Cardiac fibroblast (primary cell): Measurements from ENCODE around the gene ZNF771.

Source experiments
- DNase-seq, 2 donors: peaks; one replicate each; pipeline versions ENCODE4 v3.0.0 to v3.0.0-alpha.2; 2010; ENCODE audit warnings: low read depth in 2 of 2
- H3K4me3 ChIP-seq, 2 donors: replicated peaks in 1 of 2; 1 replicate in 1 of 2; 2 replicates in 1 of 2; pipeline ENCODE4 v1.5.1; 2011; ENCODE audit warnings: low read depth in 2 of 2, low read length in 2 of 2, mild to moderate bottlenecking in 2 of 2, moderate library complexity in 1 of 2
- CTCF ChIP-seq: IDR thresholded peaks from one replicate; pipeline ENCODE4 v1.5.1; 2011; ENCODE audit warnings: low read depth, mild to moderate bottlenecking, low read length, inconsistent platforms

The ZNF771 gene

GRCh38 chr16:30375864-30376263, 31.5 kb upstream of the ZNF771 start:
- no peak for TF ChIP-seq CTCF
- no peak overlapping the region for H3K4me3 ChIP-seq
- no peak for DNase-seq

GRCh38 chr16:30376461-30376902, 30.9 kb upstream of the ZNF771 start:
- no peak for TF ChIP-seq CTCF
- no peak for DNase-seq
- no peak overlapping the region for H3K4me3 ChIP-seq

- TF ChIP-seq CTCF = no peak
- H3K4me3 ChIP-seq = peak overlapping the region; percentile 56 to 57
- no peak for DNase-seq
Measured at GRCh38 chr16:30377050-30377811, 30.2 kb upstream of the ZNF771 start.

GRCh38 chr16:30377812-30378235, 29.6 kb upstream of the ZNF771 start:
- DNase-seq = peak; percentile 86 to 94
- TF ChIP-seq CTCF = no peak

GRCh38 chr16:30378236-30379157, 28.9 kb upstream of the ZNF771 start:
- peak; percentile 98 to 99 for DNase-seq
- peak; percentile 29 for TF ChIP-seq CTCF
- H3K4me3 ChIP-seq = peak overlapping the region; percentile 68 to 73

More at GRCh38 chr16:30377812-30378235, 29.6 kb upstream of the ZNF771 start:
- peak overlapping the region; percentile 56 to 57 for H3K4me3 ChIP-seq

GRCh38 chr16:30379158-30379783, 28.1 kb upstream of the ZNF771 start:
- H3K4me3 ChIP-seq = peak overlapping the region; percentile 68 to 73
- no peak for TF ChIP-seq CTCF
- DNase-seq = no peak
